Activated T-cell treated with anti-CD3 and anti-CD28 coated beads, Interleukin-2, amount 50 U/mL, for 4 hours (primary cell): Measurements from ENCODE around the gene PLA1A. TPM values are rescaled to one million over a fixed set of nuclear protein-coding genes. Genes with fewer than 3 reads are reported as not detected.
"Not testable (repeated sequence)": the region's sequence is repeated elsewhere in the genome, so short reads cannot be mapped to it uniquely, and the experiment has no call there.

Source experiments
- ATAC-seq, 2 donors: fragments of 200-7000 bp; cut with Tn5 transposase; one replicate each; pipeline ENCODE4 v1.10.0; 2021
- DNase-seq: peaks from one replicate; pipeline ENCODE4 v3.0.0-alpha.2; 2020
- H3K27me3 Mint-ChIP-seq: one replicate; pipeline ENCODE4 v1.8.0; 2021; ENCODE audit warnings: low read depth, mixed read lengths
- H3K36me3 Mint-ChIP-seq: one replicate; pipeline ENCODE4 v1.8.0; 2022; ENCODE audit warnings: mixed read lengths; ENCODE audit not compliant: insufficient read depth
- H3K4me1 Mint-ChIP-seq: one replicate; pipeline ENCODE4 v1.8.0; 2021; ENCODE audit warnings: low read depth, mixed read lengths
- H3K4me3 Mint-ChIP-seq: one replicate; pipeline ENCODE4 v1.8.0; 2021; ENCODE audit warnings: mild to moderate bottlenecking, moderate library complexity, mixed read lengths
- H3K9me3 Mint-ChIP-seq: one replicate; pipeline ENCODE4 v1.8.0; 2021; ENCODE audit warnings: mixed read lengths
- total RNA-seq, 3 donors: library from RNA; stranded (reverse); gene quantifications; one replicate each; pipeline ENCODE4 v1.2.1, GENCODE V29; 2021

The PLA1A gene
- total RNA-seq, 3 donors from 2014 or later = not detected

GRCh38 chr3:119562307-119562961 is 35.3 kb upstream of the PLA1A start:
- ATAC-seq = peak; percentile 69 to 85
- Mint-ChIP-seq H3K36me3 (no peaks in the 10 kb centered on the region), H3K4me1 (peaks cover 21% of the 10 kb centered on the region), H3K27me3 (no peaks in the 10 kb centered on the region), H3K4me3 (peak overlapping the region; percentile 19), H3K9me3 (no peaks in the 10 kb centered on the region)
- DNase-seq = no peak

GRCh38 chr3:119563334-119563733 is 34.4 kb upstream of the PLA1A start:
- not testable (repeated sequence) for ATAC-seq, H3K27me3 Mint-ChIP-seq, DNase-seq, H3K4me3 Mint-ChIP-seq, H3K36me3 Mint-ChIP-seq, H3K9me3 Mint-ChIP-seq
- peaks cover 14% of the 10 kb centered on the region for H3K4me1 Mint-ChIP-seq

DNA sequence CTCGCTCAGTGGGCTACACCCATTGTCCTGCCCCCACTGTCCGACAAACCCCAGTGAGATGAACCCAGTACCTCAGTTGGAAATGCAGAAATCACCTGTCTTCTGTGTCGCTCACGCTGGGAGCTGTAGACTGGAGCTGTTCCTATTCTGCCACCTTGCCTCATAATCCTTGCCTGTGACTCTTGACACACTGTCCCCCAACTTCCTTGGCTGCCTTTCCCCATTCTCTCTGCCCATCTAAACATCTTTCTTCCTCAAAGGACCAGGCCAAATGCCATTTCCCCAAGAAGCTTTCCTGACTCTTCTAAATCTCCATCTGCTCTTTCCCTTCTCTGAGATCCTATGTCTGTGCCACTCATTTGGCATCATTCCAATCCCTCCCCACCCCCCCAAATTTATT is 28.5 kb upstream of the PLA1A start:
- H3K4me3 Mint-ChIP-seq = no peak overlapping the region
- peaks cover 11% of the 10 kb centered on the region for H3K27me3 Mint-ChIP-seq
- ATAC-seq = no peak
- no peak for DNase-seq
- H3K4me1 Mint-ChIP-seq = no peaks in the 10 kb centered on the region
- no peaks in the 10 kb centered on the region for H3K36me3 Mint-ChIP-seq
- H3K9me3 Mint-ChIP-seq = no peaks in the 10 kb centered on the region

DNA sequence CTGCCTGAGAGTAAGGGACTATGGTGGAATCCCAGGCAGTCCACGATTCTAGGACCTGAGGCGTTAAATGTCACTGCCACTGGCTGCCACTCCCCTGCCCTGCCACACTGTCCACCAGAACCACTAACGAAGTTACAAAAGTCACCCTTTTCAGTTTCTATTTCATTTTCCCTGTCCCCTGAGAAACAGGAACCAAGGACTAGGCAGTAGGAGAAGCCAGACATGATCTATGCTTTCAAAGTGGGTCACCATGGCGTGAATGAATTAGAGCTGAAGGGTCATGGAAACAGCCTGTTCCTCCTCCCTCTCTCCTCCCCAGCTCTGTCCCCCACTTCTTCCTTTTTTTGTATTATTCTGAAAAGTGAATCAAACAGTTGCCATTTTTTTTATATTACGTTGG is 27.5 kb upstream of the PLA1A start:
- ATAC-seq = no peak
- no peak for DNase-seq
- no peaks in the 10 kb centered on the region for H3K36me3 Mint-ChIP-seq

DNA sequence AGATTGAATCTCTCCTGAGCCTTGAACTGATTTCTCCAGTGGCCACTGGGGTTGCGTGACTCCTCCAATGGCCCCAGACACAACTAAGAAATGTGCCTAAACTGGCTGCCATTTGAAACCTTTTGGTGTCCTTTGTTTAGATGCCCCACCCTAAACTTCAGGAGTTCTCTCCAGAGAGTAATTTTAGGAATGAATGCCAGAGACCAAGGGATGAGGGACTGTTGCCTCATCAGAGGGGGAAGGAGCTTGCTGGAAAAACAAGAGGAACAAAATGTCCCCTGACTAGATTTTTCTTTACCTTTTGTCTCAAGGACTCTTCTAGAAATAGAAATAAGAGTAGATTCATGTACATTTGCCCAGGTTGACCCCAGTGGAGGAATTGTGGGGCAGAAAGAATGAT is 26.5 kb upstream of the PLA1A start:
- no peak overlapping the region for H3K4me3 Mint-ChIP-seq
- no peaks in the 10 kb centered on the region for H3K9me3 Mint-ChIP-seq
- H3K4me1 Mint-ChIP-seq = no peaks in the 10 kb centered on the region
- DNase-seq = no peak
- H3K36me3 Mint-ChIP-seq = no peaks in the 10 kb centered on the region
- peaks cover 11% of the 10 kb centered on the region for H3K27me3 Mint-ChIP-seq
- no peak for ATAC-seq

More for the DNA sequence above, 27.5 kb upstream of the PLA1A start:
- Mint-ChIP-seq H3K9me3 (no peaks in the 10 kb centered on the region), H3K27me3 (peaks cover 11% of the 10 kb centered on the region), H3K4me3 (no peak overlapping the region), H3K4me1 (no peaks in the 10 kb centered on the region)

DNA sequence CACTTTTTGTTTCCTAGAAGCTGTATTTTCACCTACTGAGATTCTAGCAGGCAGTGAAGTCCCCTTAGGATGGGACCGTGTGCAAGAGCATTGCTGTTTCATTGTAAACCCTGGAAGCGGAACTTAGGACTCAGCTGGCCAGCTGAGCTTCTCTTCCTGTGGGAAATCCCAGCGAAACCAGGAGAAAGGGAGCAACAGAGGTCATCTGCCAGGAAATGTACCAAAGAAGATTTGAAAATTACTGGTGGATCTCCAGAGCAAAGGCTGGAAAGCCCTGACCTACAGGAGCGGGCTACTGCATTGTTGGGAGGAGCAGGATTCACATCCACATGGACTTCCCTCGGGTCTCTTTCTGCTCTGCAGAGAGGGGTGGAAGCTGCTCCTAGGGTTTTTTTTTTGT is 26.0 kb upstream of the PLA1A start:
- H3K27me3 Mint-ChIP-seq = peaks cover 11% of the 10 kb centered on the region
- no peaks in the 10 kb centered on the region for H3K36me3 Mint-ChIP-seq
- H3K4me1 Mint-ChIP-seq = no peaks in the 10 kb centered on the region
- DNase-seq = no peak
- H3K9me3 Mint-ChIP-seq = no peaks in the 10 kb centered on the region
- H3K4me3 Mint-ChIP-seq = no peak overlapping the region
- no peak for ATAC-seq

GRCh38 chr3:119575507-119575906 is 22.2 kb upstream of the PLA1A start:
- ATAC-seq (no peak), DNase-seq (no peak)
- Mint-ChIP-seq H3K4me1 (peaks cover 7% of the 10 kb centered on the region), H3K27me3 (peaks cover 6% of the 10 kb centered on the region), H3K9me3 (no peaks in the 10 kb centered on the region), H3K36me3 (no peaks in the 10 kb centered on the region), H3K4me3 (no peak overlapping the region)

- Mint-ChIP-seq H3K4me3 (peak within 1 kb of the TSS; percentile 93), H3K36me3 (no peaks in the 10 kb centered on the region), H3K27me3 (peaks cover 4% of the 10 kb centered on the region), H3K9me3 (no peaks in the 10 kb centered on the region), H3K4me1 (peaks cover 17% of the 10 kb centered on the region)
- peak; percentile 31 for DNase-seq
- peak; percentile 78 to 82 for ATAC-seq
These were observed 18.2 kb upstream of the PLA1A start, which contains the start of gene ADPRH for GRCh38 chr3:119579366-119580066. Gene ADPRH (plus strand): TSS chr3:119579492. CDS start chr3:119582170, 2,678 bp downstream.

GRCh38 chr3:119580067-119580760 is 17.5 kb upstream of the PLA1A start:
- peak overlapping the region; percentile 93 for H3K4me3 Mint-ChIP-seq
- DNase-seq (no peak), ATAC-seq (peak; percentile 23 to 25)
- no peaks in the 10 kb centered on the region for H3K9me3 Mint-ChIP-seq
- H3K27me3 Mint-ChIP-seq = peaks cover 4% of the 10 kb centered on the region
- H3K36me3 Mint-ChIP-seq = no peaks in the 10 kb centered on the region
- H3K4me1 Mint-ChIP-seq = peaks cover 17% of the 10 kb centered on the region

DNA sequence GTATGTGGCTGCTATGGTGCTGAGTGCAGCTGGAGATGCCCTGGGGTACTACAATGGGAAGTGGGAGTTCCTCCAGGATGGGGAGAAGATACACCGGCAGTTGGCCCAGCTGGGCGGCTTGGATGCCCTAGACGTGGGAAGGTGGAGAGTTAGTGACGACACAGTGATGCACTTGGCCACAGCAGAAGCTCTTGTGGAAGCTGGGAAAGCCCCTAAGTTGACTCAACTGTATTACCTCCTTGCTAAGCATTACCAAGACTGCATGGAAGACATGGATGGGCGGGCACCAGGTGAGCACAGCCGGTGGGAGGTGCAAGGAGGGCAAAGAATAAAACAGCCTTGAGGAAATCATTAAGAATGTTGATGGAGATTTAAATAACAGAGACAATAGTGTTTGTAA is 15.5 kb upstream of the PLA1A start:
- H3K4me1 Mint-ChIP-seq = peaks cover 19% of the 10 kb centered on the region
- DNase-seq (peak; percentile 8), ATAC-seq (peak; percentile 59 to 71)
- H3K36me3 Mint-ChIP-seq = no peaks in the 10 kb centered on the region
- no peak overlapping the region for H3K4me3 Mint-ChIP-seq
- no peaks in the 10 kb centered on the region for H3K9me3 Mint-ChIP-seq
- peaks cover 4% of the 10 kb centered on the region for H3K27me3 Mint-ChIP-seq

DNA sequence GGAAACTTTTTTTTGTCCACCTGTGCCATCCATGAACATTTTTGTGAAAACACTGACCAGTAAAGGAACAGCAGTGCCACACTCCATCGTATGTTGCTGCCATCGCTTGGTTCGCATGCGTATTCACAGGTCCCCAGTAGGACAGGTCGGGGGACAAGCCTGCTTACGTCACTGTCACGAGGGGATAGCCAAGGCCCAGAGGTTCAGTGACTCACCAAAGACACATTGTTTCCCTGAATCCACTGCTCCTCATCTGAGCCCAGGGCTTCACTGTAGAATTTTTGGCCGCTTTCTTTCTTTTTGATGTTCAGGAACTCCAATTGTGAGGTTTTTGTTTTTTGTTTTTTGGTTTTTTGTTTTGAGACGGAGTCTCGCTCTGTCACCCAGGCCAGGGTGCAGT is 12.5 kb upstream of the PLA1A start:
- Mint-ChIP-seq H3K27me3 (peaks cover 10% of the 10 kb centered on the region), H3K4me3 (no peak overlapping the region), H3K36me3 (peaks cover 7% of the 10 kb centered on the region), H3K9me3 (no peaks in the 10 kb centered on the region), H3K4me1 (peaks cover 28% of the 10 kb centered on the region)
- no peak for ATAC-seq
- no peak for DNase-seq

DNA sequence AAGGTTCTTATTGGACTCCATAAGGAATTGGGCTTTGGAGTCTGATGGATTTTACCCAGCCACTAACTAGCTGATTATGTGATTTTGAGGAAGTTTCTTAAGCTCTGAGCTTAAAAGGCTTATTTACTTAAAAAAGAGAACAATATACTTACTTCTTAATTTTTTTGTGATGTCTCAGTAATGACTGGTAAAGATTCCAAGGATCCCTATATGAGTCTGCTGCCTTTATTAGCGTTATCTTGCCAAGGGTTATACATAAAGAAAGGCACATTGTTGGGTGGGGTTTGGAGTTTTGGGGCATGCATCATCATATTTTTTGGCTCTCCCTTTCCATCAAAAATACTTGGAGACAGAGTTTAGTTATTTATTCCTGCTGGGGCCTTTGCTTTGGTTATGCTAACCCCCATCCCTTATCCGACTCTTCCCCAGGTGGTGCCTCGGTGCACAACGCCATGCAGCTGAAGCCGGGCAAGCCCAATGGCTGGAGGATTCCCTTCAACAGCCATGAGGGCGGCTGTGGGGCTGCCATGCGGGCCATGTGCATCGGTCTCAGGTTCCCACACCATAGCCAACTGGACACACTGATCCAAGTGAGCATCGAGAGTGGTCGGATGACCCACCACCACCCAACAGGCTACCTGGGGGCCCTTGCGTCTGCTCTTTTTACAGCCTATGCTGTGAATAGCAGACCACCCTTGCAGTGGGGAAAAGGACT is 11.7 kb upstream of the PLA1A start:
- DNase-seq (no peak), ATAC-seq (no peak)
- peaks cover 9% of the 10 kb centered on the region for H3K36me3 Mint-ChIP-seq
- no peak overlapping the region for H3K4me3 Mint-ChIP-seq
- H3K9me3 Mint-ChIP-seq = no peaks in the 10 kb centered on the region
- peaks cover 12% of the 10 kb centered on the region for H3K27me3 Mint-ChIP-seq
- peaks cover 28% of the 10 kb centered on the region for H3K4me1 Mint-ChIP-seq

DNA sequence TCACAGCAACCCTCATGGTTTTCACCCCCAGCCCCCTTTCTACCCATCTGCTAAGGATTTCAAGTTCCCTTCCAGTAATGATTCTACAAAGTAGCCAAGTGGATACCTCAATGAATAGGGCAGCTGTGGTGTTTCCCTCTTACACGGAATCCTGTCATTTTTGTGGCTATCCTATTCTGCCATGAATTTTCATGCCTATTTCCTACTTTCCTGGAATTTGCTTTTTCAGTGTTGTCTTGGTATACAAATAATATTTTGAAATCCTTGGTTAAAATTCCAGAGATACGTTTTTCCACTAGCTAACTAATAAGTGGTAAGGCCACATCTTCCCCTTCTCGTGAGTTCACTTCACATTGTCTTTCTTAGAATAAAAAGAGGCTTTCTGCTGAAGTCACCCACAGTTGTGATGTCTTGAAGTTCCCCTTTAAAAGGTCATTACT is 10.9 kb upstream of the PLA1A start:
- no peak overlapping the region for H3K4me3 Mint-ChIP-seq
- ATAC-seq (no peak), DNase-seq (no peak)
- H3K4me1 Mint-ChIP-seq = peaks cover 25% of the 10 kb centered on the region
- peaks cover 9% of the 10 kb centered on the region for H3K36me3 Mint-ChIP-seq
- no peaks in the 10 kb centered on the region for H3K9me3 Mint-ChIP-seq
- peaks cover 12% of the 10 kb centered on the region for H3K27me3 Mint-ChIP-seq

- no peak for DNase-seq
- H3K4me1 Mint-ChIP-seq = peaks cover 19% of the 10 kb centered on the region
These were observed 9.6 kb upstream of the PLA1A start for GRCh38 chr3:119588112-119588511.

More at GRCh38 chr3:119588112-119588511, 9.6 kb upstream of the PLA1A start:
- peaks cover 9% of the 10 kb centered on the region for H3K36me3 Mint-ChIP-seq
- peaks cover 12% of the 10 kb centered on the region for H3K27me3 Mint-ChIP-seq
- ATAC-seq = no peak
- H3K9me3 Mint-ChIP-seq = no peaks in the 10 kb centered on the region
- H3K4me3 Mint-ChIP-seq = no peak overlapping the region
